ENCODE data around the gene MBTPS2. TPM values are rescaled to one million over a fixed set of nuclear protein-coding genes. Genes with fewer than 3 reads are reported as not detected.

The MBTPS2 gene
- total RNA-seq, 1 experiment from 2014 or later = 23.2 TPM

DNA sequence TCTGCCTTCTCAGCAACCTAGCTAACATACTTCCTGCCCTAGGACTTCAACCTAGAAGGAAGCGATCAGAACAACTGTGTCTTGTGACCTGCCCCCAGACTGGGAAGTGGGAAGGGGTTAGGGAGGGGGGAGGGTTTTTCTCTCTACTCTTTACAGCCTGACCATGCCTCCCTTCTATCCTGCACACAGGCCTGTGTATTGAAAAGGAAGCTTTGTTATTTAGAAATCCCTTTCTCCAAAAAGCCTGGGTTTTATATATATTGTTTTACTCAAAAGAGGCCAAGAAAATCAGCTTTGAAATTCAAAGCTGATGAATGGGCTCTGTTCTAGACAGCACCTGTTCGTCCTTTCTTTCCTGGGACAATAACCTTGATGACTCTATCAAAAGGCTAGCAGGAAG is 65.9 kb downstream of the MBTPS2 start:
- POLR2A ChIA-PET (ENCODE audit: low non-redundant PET) = no interaction called here
- CTCF ChIA-PET = no interaction called here

DNA sequence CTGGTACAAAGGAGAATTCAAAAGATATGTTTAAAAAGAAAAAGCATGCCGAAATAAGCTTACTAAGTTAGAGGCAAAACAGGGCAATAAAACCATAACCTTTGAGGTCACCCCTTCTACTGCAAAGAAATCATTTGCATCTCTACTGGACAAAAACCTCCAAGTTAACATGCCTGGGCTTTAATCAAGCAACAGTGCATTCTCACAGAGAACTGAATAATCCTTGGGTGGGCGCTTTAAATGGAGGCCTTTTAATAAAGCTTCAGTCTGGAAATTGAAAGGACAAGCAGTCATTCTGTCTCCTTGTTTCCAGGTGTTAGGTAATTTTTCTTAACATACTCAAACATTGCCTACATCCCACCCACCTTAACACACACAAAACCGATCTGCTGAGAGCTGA is 66.5 kb downstream of the MBTPS2 start:
- ChIA-PET POLR2A (ENCODE audit: low non-redundant PET) (no interaction called here), CTCF (no interaction called here)
- H3K9me3 ChIP-seq (ENCODE audit: low read depth, low read length, poor library complexity, severe bottlenecking) = no peaks in the 10 kb centered on the region
- intact Hi-C loops (cut with micrococcal nuclease; ENCODE audit: unreplicated experiment) = no loop called here
- H3K4me1 ChIP-seq (ENCODE audit: insufficient read depth, low read length, poor library complexity, severe bottlenecking) = peaks cover 10% of the 10 kb centered on the region
- no peak overlapping the region for H3K4me3 ChIP-seq (ENCODE audit: low read depth, low read length, poor library complexity, severe bottlenecking)
- no peak for DNase-seq (ENCODE audit: low spot score)
- no peaks in the 10 kb centered on the region for H3K27me3 ChIP-seq (replicated peaks; ENCODE audit: insufficient read depth, low read depth, low read length, poor library complexity)
- BruUV-seq (replicated peaks) = no TSS peak
- H3K36me3 ChIP-seq (ENCODE audit: insufficient read depth, low read length, poor library complexity, severe bottlenecking) = no peaks in the 10 kb centered on the region
- TF ChIP-seq EZH2 (IDR thresholded peaks at IDR 0.05; ENCODE audit: borderline replicate concordance, low read depth, low read length, poor library complexity, severe bottlenecking) = no peak
- TF ChIP-seq, protein P1, sequence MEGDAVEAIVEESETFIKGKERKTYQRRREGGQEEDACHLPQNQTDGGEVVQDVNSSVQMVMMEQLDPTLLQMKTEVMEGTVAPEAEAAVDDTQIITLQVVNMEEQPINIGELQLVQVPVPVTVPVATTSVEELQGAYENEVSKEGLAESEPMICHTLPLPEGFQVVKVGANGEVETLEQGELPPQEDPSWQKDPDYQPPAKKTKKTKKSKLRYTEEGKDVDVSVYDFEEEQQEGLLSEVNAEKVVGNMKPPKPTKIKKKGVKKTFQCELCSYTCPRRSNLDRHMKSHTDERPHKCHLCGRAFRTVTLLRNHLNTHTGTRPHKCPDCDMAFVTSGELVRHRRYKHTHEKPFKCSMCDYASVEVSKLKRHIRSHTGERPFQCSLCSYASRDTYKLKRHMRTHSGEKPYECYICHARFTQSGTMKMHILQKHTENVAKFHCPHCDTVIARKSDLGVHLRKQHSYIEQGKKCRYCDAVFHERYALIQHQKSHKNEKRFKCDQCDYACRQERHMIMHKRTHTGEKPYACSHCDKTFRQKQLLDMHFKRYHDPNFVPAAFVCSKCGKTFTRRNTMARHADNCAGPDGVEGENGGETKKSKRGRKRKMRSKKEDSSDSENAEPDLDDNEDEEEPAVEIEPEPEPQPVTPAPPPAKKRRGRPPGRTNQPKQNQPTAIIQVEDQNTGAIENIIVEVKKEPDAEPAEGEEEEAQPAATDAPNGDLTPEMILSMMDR (conservative IDR thresholded peaks at IDR 0.05; ENCODE audit: low read depth, low read length) = no peak
- no peak overlapping the region for H3K27ac ChIP-seq (ENCODE audit: low read depth, low read length, poor library complexity, severe bottlenecking)

More for the DNA sequence above, 65.9 kb downstream of the MBTPS2 start:
- TF ChIP-seq, protein P1 (conservative IDR thresholded peaks at IDR 0.05; ENCODE audit: low read depth, low read length) = no peak
- TF ChIP-seq EZH2 (IDR thresholded peaks at IDR 0.05; ENCODE audit: borderline replicate concordance, low read depth, low read length, poor library complexity, severe bottlenecking) = no peak
- H3K4me3 ChIP-seq (ENCODE audit: low read depth, low read length, poor library complexity, severe bottlenecking) = no peak overlapping the region
- peaks cover 10% of the 10 kb centered on the region for H3K4me1 ChIP-seq (ENCODE audit: insufficient read depth, low read length, poor library complexity, severe bottlenecking)
- no peaks in the 10 kb centered on the region for H3K36me3 ChIP-seq (ENCODE audit: insufficient read depth, low read length, poor library complexity, severe bottlenecking)
- no TSS peak for BruUV-seq (replicated peaks)
- H3K9me3 ChIP-seq (ENCODE audit: low read depth, low read length, poor library complexity, severe bottlenecking) = no peaks in the 10 kb centered on the region
- intact Hi-C loops (cut with micrococcal nuclease; ENCODE audit: unreplicated experiment) = no loop called here
- H3K27me3 ChIP-seq (replicated peaks; ENCODE audit: insufficient read depth, low read depth, low read length, poor library complexity) = no peaks in the 10 kb centered on the region
- DNase-seq (ENCODE audit: low spot score) = no peak
- no peak overlapping the region for H3K27ac ChIP-seq (ENCODE audit: low read depth, low read length, poor library complexity, severe bottlenecking)

DNA sequence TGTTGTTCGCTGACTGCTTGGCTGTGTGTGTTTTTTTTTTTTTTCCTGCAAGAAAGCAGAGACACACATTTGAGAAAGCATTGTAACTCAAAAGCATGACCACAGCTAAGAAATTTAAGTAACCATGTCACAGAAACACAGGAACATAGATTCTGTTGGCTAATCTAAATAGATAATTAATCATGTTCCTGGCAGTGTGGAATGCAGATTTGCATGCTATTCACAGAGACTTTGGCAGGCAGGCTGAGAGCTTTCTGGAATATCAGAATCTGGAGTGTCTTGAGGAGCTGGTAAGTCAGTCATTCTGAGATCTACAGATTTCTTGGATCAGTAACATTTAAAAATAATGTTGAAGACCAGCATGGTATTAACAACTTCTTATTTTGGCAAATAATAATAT is 67.8 kb downstream of the MBTPS2 start:
- no peaks in the 10 kb centered on the region for H3K27me3 ChIP-seq (replicated peaks; ENCODE audit: insufficient read depth, low read depth, low read length, poor library complexity)
- H3K27ac ChIP-seq (ENCODE audit: low read depth, low read length, poor library complexity, severe bottlenecking) = no peak overlapping the region
- no peaks in the 10 kb centered on the region for H3K9me3 ChIP-seq (ENCODE audit: low read depth, low read length, poor library complexity, severe bottlenecking)
- CTCF ChIA-PET = no interaction called here
- BruUV-seq (replicated peaks) = no TSS peak
- no peak overlapping the region for H3K4me3 ChIP-seq (ENCODE audit: low read depth, low read length, poor library complexity, severe bottlenecking)
- POLR2A ChIA-PET (ENCODE audit: low non-redundant PET) = no interaction called here
- no peak for TF ChIP-seq EZH2 (IDR thresholded peaks at IDR 0.05; ENCODE audit: borderline replicate concordance, low read depth, low read length, poor library complexity, severe bottlenecking)
- TF ChIP-seq, protein P1 (conservative IDR thresholded peaks at IDR 0.05; ENCODE audit: low read depth, low read length) = no peak
- intact Hi-C loops (cut with micrococcal nuclease; ENCODE audit: unreplicated experiment) = no loop called here
- peak; percentile 19 for DNase-seq (ENCODE audit: low spot score)
- H3K4me1 ChIP-seq (ENCODE audit: insufficient read depth, low read length, poor library complexity, severe bottlenecking) = peaks cover 10% of the 10 kb centered on the region
- no peaks in the 10 kb centered on the region for H3K36me3 ChIP-seq (ENCODE audit: insufficient read depth, low read length, poor library complexity, severe bottlenecking)
